GM12878 (cell line): ENCODE results near the gene CORO1C. TPM values are rescaled to one million over a fixed set of nuclear protein-coding genes. Genes with fewer than 3 reads are reported as not detected.

Experiments used
- ATAC-seq: fragments of 200-7000 bp; cut with Tn5 transposase; 3 replicates; pipeline ENCODE4 v1.9.1; 2020; ENCODE audit warnings: mild to moderate bottlenecking, moderate library complexity
- BruUV-seq: library from RNA; stranded (reverse); fragments of 400-500 nt; replicated peaks from 2 replicates; lab custom pipeline; 2021; lab: Mats Ljungman, UMichigan
- CTCF ChIA-PET: fragments of 300-600 bp; sonication (Branson Sonifier 250); formaldehyde crosslinking; extraction: SDS; loops from one replicate; lab custom pipeline; 2021; ENCODE audit warnings: inconsistent platforms; lab: Yijun Ruan, JAX
- POLR2A ChIA-PET: fragments of 350-600 bp; formaldehyde crosslinking; extraction: SDS; loops from one replicate; lab custom pipeline; 2021; ENCODE audit warnings: inconsistent platforms; lab: Charles Lee
- RAD21 ChIA-PET: fragments of 300-600 bp; sonication (Branson Sonifier 250); formaldehyde crosslinking; loops from one replicate; lab custom pipeline; 2023; ENCODE audit warnings: antibody characterized with exemption; ENCODE audit not compliant: unreplicated experiment; lab: Charles Lee
- SMC1A ChIA-PET: fragments of 300-600 bp; sonication (Branson Sonifier 250); formaldehyde crosslinking; loops from one replicate; lab custom pipeline; 2023; ENCODE audit not compliant: unreplicated experiment, uncharacterized antibody; lab: Charles Lee
- DNase-seq: peaks from one replicate; pipeline ENCODE4 v3.0.0-alpha.2; 2011; ENCODE audit warnings: low read depth, low spot score
- FAIRE-seq: peaks from 3 replicates; lab custom pipeline; 2011; peaks lifted over from hg19 to GRCh38; lab: Jason Lieb, UNC
- H2AFZ ChIP-seq: 2 replicates; pipeline ENCODE4 v1.6.0; 2011; ENCODE audit warnings: low read depth, low read length, control low read depth; ENCODE audit not compliant: control insufficient read depth
- H3K27ac ChIP-seq: 2 replicates; pipeline ENCODE4 v1.5.1; 2011; ENCODE audit warnings: control low read depth; ENCODE audit not compliant: control insufficient read depth, insufficient read depth
- H3K27me3 ChIP-seq, 2 experiments: replicated peaks in 1 of 2; 2 replicates each; pipeline versions ENCODE4 v1.6.0 to v1.6.1; 2011; ENCODE audit warnings: low read length in 1 of 2; ENCODE audit not compliant: control insufficient read depth in 2 of 2, insufficient read depth in 2 of 2
- H3K36me3 ChIP-seq, 2 experiments: 2 replicates each; pipeline ENCODE4 v1.5.1; 2011; ENCODE audit warnings: low read length in 1 of 2; ENCODE audit not compliant: control insufficient read depth in 2 of 2, insufficient read depth in 2 of 2
- H3K4me1 ChIP-seq: 2 replicates; pipeline ENCODE4 v1.6.1; 2011; ENCODE audit warnings: mild to moderate bottlenecking, low read length, moderate library complexity, mixed read lengths; ENCODE audit not compliant: control insufficient read depth, insufficient read depth
- H3K4me2 ChIP-seq: 2 replicates; pipeline ENCODE4 v1.6.0; 2011; ENCODE audit warnings: control low read depth; ENCODE audit not compliant: control insufficient read depth, insufficient read depth
- H3K4me3 ChIP-seq: fragments of 200-600 bp; sonication (generic); 2 replicates; pipeline ENCODE4 v1.5.1; 2016
- H3K79me2 ChIP-seq: 2 replicates; pipeline ENCODE4 v1.6.0; 2011; ENCODE audit warnings: low read length; ENCODE audit not compliant: control insufficient read depth, insufficient read depth
- H3K9ac ChIP-seq: 2 replicates; pipeline ENCODE4 v1.8.0; 2011; ENCODE audit warnings: low read length, control low read depth, mixed read lengths; ENCODE audit not compliant: control insufficient read depth, insufficient read depth
- H3K9me3 ChIP-seq: replicated peaks from 3 replicates; pipeline ENCODE4 v1.5.1; 2011; ENCODE audit warnings: mild to moderate bottlenecking, low read length; ENCODE audit not compliant: control insufficient read depth, insufficient read depth
- H4K20me1 ChIP-seq: 2 replicates; pipeline ENCODE4 v1.6.0; 2011; ENCODE audit not compliant: control insufficient read depth, insufficient read depth
- BACH1 ChIP-seq: fragments of 450-650 bp; IDR thresholded peaks from 2 replicates; pipeline ENCODE4 v1.6.1; 2017; ENCODE audit warnings: mild to moderate bottlenecking, borderline replicate concordance
- BHLHE40 ChIP-seq, 2 experiments: fragments of 450-650 bp in 1 of 2; IDR thresholded peaks; 2 replicates each; pipeline ENCODE4 v1.6.1; 2011 to 2017; ENCODE audit warnings: low read depth in 2 of 2, borderline replicate concordance in 1 of 2, improper control_type of control experiment in 1 of 2, low read length in 1 of 2, mild to moderate bottlenecking in 1 of 2
- CREB1 ChIP-seq: IDR thresholded peaks from 2 replicates; pipeline ENCODE4 v1.6.1; 2012; ENCODE audit warnings: low read depth, mild to moderate bottlenecking, inconsistent platforms
- HCFC1 ChIP-seq: fragments of 150-350 bp; IDR thresholded peaks from 2 replicates; pipeline ENCODE4 v1.6.1; 2014; ENCODE audit warnings: low read length
- IRF4 ChIP-seq: IDR thresholded peaks from 2 replicates; pipeline ENCODE4 v1.6.1; 2011; ENCODE audit warnings: low read depth, low read length
- POU2F2 ChIP-seq: IDR thresholded peaks from 3 replicates; pipeline ENCODE4 v1.6.1; 2011; ENCODE audit warnings: low read depth, mild to moderate bottlenecking, low read length, borderline replicate concordance
- YBX1 ChIP-seq: fragments of 450-650 bp; IDR thresholded peaks from 2 replicates; pipeline ENCODE4 v1.6.1; 2016; ENCODE audit warnings: antibody characterized with exemption
- WGBS: methylation state at CpG from one replicate; pipeline ENCODE4 v1.1.6; 2016; ENCODE audit warnings: low lambda C conversion rate; ENCODE audit not compliant: insufficient replicate concordance, insufficient coverage; ENCODE audit errors: missing lambda C conversion rate; 5-methylcytosine and 5-hydroxymethylcytosine counted together
- in situ Hi-C: fragments of 300-500 bp; cut with MboI; formaldehyde crosslinking; loops from 9 replicates; pipeline ENCODE4 v1.14.3; 2018; ENCODE audit warnings: mixed read lengths
- intact Hi-C: fragments of 100-400 bp; cut with micrococcal nuclease; formaldehyde crosslinking; loops from one replicate; pipeline ENCODE4 v1.14.2; 2022; ENCODE audit not compliant: unreplicated experiment
- polyA plus RNA-seq, 11 experiments: library from polyadenylated mRNA; depleted of rRNA in 4 of 11; unstranded in 6 of 11; stranded (reverse) in 5 of 11; fragments of >200 nt; fragmentation: Nextera tagmentation in 4 of 11; fragmentation: Illumina TruSeq in 1 of 11; extraction: Ambion mirVana in 4 of 11; extraction: Trizol in 1 of 11; gene quantifications; 1 replicate in 1 of 11; 2 replicates in 10 of 11; pipeline versions ENCODE4 v1.2.1 to v1.2.3, GENCODE V29; 2011 to 2016; ENCODE audit warnings: inconsistent platforms in 2 of 11, missing spikeins in 2 of 11, low read depth in 1 of 11
- total RNA-seq, 4 experiments: library from RNA; depleted of rRNA in 3 of 4; stranded (reverse); fragments of >200 nt in 3 of 4; fragmentation: Illumina TruSeq in 1 of 4; extraction: Trizol in 1 of 4; gene quantifications; 2 replicates each; pipeline versions ENCODE4 v1.2.1 to v1.2.3, GENCODE V29; 2013 to 2021
- TF ChIP-seq, protein P1 (sequence below): fragments of 450-650 bp; IDR thresholded peaks from 2 replicates; pipeline ENCODE4 v1.6.1; 2018; ENCODE audit warnings: mild to moderate bottlenecking, low read depth, moderate library complexity; ENCODE audit not compliant: partially characterized antibody

Gene CORO1C
- total and polyA plus RNA-seq, 10 of the 15 experiments (the other 5 are each of a cell fraction or from before 2014, with no cell fraction given): 52.7 to 254 (median 171) TPM

DNA sequence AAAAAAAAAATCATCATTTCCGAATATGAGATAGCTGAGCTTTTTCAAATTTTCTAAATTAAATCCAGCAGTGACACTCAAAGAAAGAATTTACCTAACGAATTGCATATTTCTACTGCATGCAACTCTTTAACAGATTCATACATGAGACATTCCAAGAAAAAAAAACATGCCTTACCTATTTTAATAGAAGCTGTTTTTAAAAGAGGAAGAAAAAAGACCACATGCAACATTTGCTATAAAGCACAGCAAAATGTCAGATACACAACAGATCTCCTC, 18.5 kb downstream of the CORO1C start:
- POLR2A ChIA-PET: interaction anchor here (0.6 to 1.9 kb wide), 12 partner anchors 10 to 120 kb away, joined by 3 to 8 read pairs (median 4); no protein-coding TSS in a partner anchor
- Histone ChIP-seq H4K20me1 (no peaks in the 10 kb centered on the region), H3K9me3 (no peaks in the 10 kb centered on the region), H3K27me3 (no peaks in the 10 kb centered on the region), H3K27ac (no peak overlapping the region), H3K9ac (no peak overlapping the region), H3K4me2 (peak overlapping the region; percentile 57), H2AFZ (no peak overlapping the region), H3K4me1 (peaks cover 36% of the 10 kb centered on the region)
- no peak for ATAC-seq
- RAD21 ChIA-PET: interaction anchor here (0.8 to 2.5 kb wide), 5 partner anchors 10 to 48 kb away, joined by 3 to 11 read pairs (median 7); no protein-coding TSS in a partner anchor
- SMC1A ChIA-PET: interaction anchor here (0.6 to 8.6 kb wide), 13 partner anchors 10 to 839 kb away, joined by 3 to 83 read pairs (median 5); partner anchors contain the start of gene CORO1C
- WGBS: 59% methylated on average over 2 of the region's 2 CpGs
- no peak for DNase-seq
- TF ChIP-seq BHLHE40 (IDR thresholded peaks at IDR 0.05; ENCODE audit: borderline replicate concordance in 1 of 2, low read depth in 2 of 2, low read length in 1 of 2) (no peak), IRF4 (no peak), YBX1 (no peak), POU2F2 (no peak), BACH1 (no peak), CREB1 (no peak), HCFC1 (no peak)
- TF ChIP-seq, protein P1, sequence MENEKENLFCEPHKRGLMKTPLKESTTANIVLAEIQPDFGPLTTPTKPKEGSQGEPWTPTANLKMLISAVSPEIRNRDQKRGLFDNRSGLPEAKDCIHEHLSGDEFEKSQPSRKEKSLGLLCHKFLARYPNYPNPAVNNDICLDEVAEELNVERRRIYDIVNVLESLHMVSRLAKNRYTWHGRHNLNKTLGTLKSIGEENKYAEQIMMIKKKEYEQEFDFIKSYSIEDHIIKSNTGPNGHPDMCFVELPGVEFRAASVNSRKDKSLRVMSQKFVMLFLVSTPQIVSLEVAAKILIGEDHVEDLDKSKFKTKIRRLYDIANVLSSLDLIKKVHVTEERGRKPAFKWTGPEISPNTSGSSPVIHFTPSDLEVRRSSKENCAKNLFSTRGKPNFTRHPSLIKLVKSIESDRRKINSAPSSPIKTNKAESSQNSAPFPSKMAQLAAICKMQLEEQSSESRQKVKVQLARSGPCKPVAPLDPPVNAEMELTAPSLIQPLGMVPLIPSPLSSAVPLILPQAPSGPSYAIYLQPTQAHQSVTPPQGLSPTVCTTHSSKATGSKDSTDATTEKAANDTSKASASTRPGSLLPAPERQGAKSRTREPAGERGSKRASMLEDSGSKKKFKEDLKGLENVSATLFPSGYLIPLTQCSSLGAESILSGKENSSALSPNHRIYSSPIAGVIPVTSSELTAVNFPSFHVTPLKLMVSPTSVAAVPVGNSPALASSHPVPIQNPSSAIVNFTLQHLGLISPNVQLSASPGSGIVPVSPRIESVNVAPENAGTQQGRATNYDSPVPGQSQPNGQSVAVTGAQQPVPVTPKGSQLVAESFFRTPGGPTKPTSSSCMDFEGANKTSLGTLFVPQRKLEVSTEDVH: no peak
- TF ChIP-seq, all 136 proteins: peak for 0
- in situ Hi-C loops: no loop called here
- no TSS peak for BruUV-seq
- FAIRE-seq: no peak
- H3K36me3 ChIP-seq: peaks cover 0 to 2% of the 10 kb centered on the region in 2 experiments; a peak in 1 of 4 replicates
- intact Hi-C loops: no loop called here
- peak overlapping the region; percentile 23; the same call in 1 of the 2 replicates for H3K4me3 ChIP-seq
- CTCF ChIA-PET: interaction anchor here (0.7 to 3.3 kb wide), 10 partner anchors 8 to 376 kb away, joined by 3 to 15 read pairs (median 4); partner anchors contain the start of gene CORO1C
- peaks cover 84% of the 10 kb centered on the region for H3K79me2 ChIP-seq
